Transverse colon (tissue), 4 donors: ENCODE measurements around the gene JAKMIP1. TPM values are rescaled to one million over a fixed set of nuclear protein-coding genes. Genes with fewer than 3 reads are reported as not detected.

Source experiments
- DNase-seq: peaks from one replicate; pipeline ENCODE4 v3.0.0-alpha.2; 2019
- H3K27ac ChIP-seq, 4 donors: fragments of 200-600 bp; sonication (generic); 2 replicates each; pipeline ENCODE4 v1.5.1; 2016 to 2018; ENCODE audit warnings: inconsistent platforms in 4 of 4
- H3K27me3 ChIP-seq: fragments of 200-600 bp; sonication (generic); 2 replicates; pipeline ENCODE4 v1.5.1; 2017; ENCODE audit warnings: inconsistent platforms
- H3K36me3 ChIP-seq, 4 donors: fragments of 200-600 bp; sonication (generic); 2 replicates each; pipeline ENCODE4 v1.5.1; 2017 to 2019; ENCODE audit warnings: inconsistent platforms in 4 of 4
- H3K4me1 ChIP-seq, 4 donors: fragments of 200-600 bp; sonication (generic); 2 replicates each; pipeline ENCODE4 v1.5.1; 2017 to 2020; ENCODE audit warnings: inconsistent platforms in 4 of 4
- H3K4me3 ChIP-seq, 4 donors: fragments of 200-600 bp; sonication (generic); 1 replicate in 1 of 4; 2 replicates in 3 of 4; pipeline versions ENCODE4 v1.5.1 to v1.6.1; 2017 to 2019; ENCODE audit warnings: inconsistent platforms in 4 of 4
- H3K9me3 ChIP-seq, 2 donors: fragments of 200-600 bp; sonication (generic); 2 replicates each; pipeline ENCODE4 v1.5.1; 2017 to 2019; ENCODE audit warnings: inconsistent platforms in 2 of 2
- EP300 ChIP-seq: sonication (generic); formaldehyde crosslinking; IDR thresholded peaks from one replicate; pipeline ENCODE4 v1.6.1; 2017; ENCODE audit warnings: antibody characterized with exemption, low read depth
- POLR2A ChIP-seq: fragments of 450-650 bp; IDR thresholded peaks from one replicate; pipeline ENCODE4 v1.6.1; 2016; ENCODE audit warnings: antibody characterized with exemption, mild to moderate bottlenecking, moderate library complexity
- POLR2AphosphoS5 ChIP-seq, 3 donors: sonication (generic); formaldehyde crosslinking; IDR thresholded peaks; one replicate each; pipeline ENCODE4 v1.6.1; 2016; ENCODE audit warnings: antibody characterized with exemption in 3 of 3
- WGBS, 2 donors: methylation state at CpG; one replicate each; pipeline ENCODE4 v1.1.5; 2018; ENCODE audit warnings: low coverage in 1 of 2; 5-methylcytosine and 5-hydroxymethylcytosine counted together
- in situ Hi-C, 4 donors: fragments of 200-750 bp; cut with MboI; loops; one replicate each; pipeline versions ENCODE4 v1.15.0 to v1.15.1; 2017; ENCODE audit warnings: low sequenced_read_pairs in 3 of 4, low pct_ligation_motif_present in 1 of 4, low pct_unique_long_range_greater_than_20kb in 1 of 4
- intact Hi-C: fragments of 100-400 bp; cut with DNase I; formaldehyde crosslinking; loops from one replicate; pipeline ENCODE4 v1.15.1; 2023; ENCODE audit warnings: low total_unique reads
- total RNA-seq, 4 donors: library from RNA; depleted of rRNA; stranded (reverse); fragments of >200 nt; gene quantifications; one replicate each; pipeline ENCODE4 v1.1.0, GENCODE V29; 2016
- TF ChIP-seq, protein P1 (sequence below), 5 experiments: fragments of 200-600 bp in 3 of 5; fragments of 450-650 bp in 2 of 5; sonication (generic) in 3 of 5; IDR thresholded peaks; 1 replicate in 2 of 5; 2 replicates in 3 of 5; pipeline ENCODE4 v1.5.1; 2016 to 2017; ENCODE audit warnings: antibody characterized with exemption in 5 of 5, inconsistent platforms in 3 of 5, mild to moderate bottlenecking in 2 of 5, moderate library complexity in 1 of 5

The JAKMIP1 gene
- total RNA-seq, 4 donors from 2014 or later, result 1.2 to 1.7 TPM; not detected in 2

GRCh38 chr4:6065166-6065565 is 135.2 kb downstream of the JAKMIP1 start:
- peaks cover 7% of the 10 kb centered on the region for H3K27me3 ChIP-seq
- no peak overlapping the region for H3K4me3 ChIP-seq
- no peak for TF ChIP-seq POLR2A
- TF ChIP-seq, protein P1, sequence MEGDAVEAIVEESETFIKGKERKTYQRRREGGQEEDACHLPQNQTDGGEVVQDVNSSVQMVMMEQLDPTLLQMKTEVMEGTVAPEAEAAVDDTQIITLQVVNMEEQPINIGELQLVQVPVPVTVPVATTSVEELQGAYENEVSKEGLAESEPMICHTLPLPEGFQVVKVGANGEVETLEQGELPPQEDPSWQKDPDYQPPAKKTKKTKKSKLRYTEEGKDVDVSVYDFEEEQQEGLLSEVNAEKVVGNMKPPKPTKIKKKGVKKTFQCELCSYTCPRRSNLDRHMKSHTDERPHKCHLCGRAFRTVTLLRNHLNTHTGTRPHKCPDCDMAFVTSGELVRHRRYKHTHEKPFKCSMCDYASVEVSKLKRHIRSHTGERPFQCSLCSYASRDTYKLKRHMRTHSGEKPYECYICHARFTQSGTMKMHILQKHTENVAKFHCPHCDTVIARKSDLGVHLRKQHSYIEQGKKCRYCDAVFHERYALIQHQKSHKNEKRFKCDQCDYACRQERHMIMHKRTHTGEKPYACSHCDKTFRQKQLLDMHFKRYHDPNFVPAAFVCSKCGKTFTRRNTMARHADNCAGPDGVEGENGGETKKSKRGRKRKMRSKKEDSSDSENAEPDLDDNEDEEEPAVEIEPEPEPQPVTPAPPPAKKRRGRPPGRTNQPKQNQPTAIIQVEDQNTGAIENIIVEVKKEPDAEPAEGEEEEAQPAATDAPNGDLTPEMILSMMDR (IDR thresholded peaks at IDR 0.05), result no peak
- no peak for TF ChIP-seq POLR2AphosphoS5 (IDR thresholded peaks at IDR 0.05)
- TF ChIP-seq EP300, result no peak
- no peaks in the 10 kb centered on the region for H3K36me3 ChIP-seq
- in situ Hi-C loops, result no loop called here
- intact Hi-C loops, result no loop called here
- WGBS, 2 donors, result 93% methylated on average over 5 of the region's 5 CpGs; no CpG with 5 or more reads in 1 of the 2 donors
- DNase-seq, result no peak
- H3K27ac ChIP-seq, result no peak overlapping the region
- H3K9me3 ChIP-seq, result peaks cover 0 to 11% of the 10 kb centered on the region in 2 donors
- H3K4me1 ChIP-seq, result no peaks in the 10 kb centered on the region

DNA sequence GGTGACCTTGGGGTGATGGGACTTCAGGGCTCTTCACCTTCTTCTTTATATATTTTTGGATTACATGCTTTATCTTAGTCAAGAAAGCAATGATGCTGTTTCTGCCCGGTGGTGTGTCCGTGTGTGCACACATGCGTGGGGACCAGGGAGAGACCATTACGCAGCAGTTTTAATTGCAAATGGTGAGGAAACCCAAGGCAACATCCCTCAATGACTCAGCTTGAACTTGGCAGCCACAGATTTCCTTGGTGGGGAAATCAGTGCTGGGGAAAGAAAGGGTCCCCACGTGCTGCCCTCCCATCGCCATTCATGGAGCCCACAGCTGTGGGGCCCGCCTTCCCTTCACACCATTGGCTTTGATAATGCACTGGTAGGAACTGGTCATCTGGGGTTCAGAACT is 136.0 kb downstream of the JAKMIP1 start:
- WGBS, 2 donors, result 89 to 93% methylated on average over 4 to 7 of the region's 7 CpGs
- in situ Hi-C loops, result no loop called here

GRCh38 chr4:6063684-6064083 is 136.7 kb downstream of the JAKMIP1 start:
- in situ Hi-C loops (no loop called here), intact Hi-C loops (no loop called here)
- H3K27ac ChIP-seq, result no peak overlapping the region
- no peaks in the 10 kb centered on the region for H3K4me1 ChIP-seq
- H3K36me3 ChIP-seq, result no peaks in the 10 kb centered on the region
- H3K4me3 ChIP-seq, result no peak overlapping the region
- H3K27me3 ChIP-seq, result peaks cover 3% of the 10 kb centered on the region
- no peak for TF ChIP-seq POLR2A
- no peak for TF ChIP-seq POLR2AphosphoS5 (IDR thresholded peaks at IDR 0.05)
- TF ChIP-seq EP300, result no peak
- TF ChIP-seq, protein P1 (IDR thresholded peaks at IDR 0.05), result no peak
- H3K9me3 ChIP-seq, result peaks cover 11 to 25% of the 10 kb centered on the region in 2 donors
- 85% methylated on average over 10 of the region's 10 CpGs; no CpG with 5 or more reads in 1 of the 2 donors for whole genome bisulfite sequencing, 2 donors
- DNase-seq, result no peak

More for the DNA sequence above, 136.0 kb downstream of the JAKMIP1 start:
- DNase-seq, result no peak
- peaks cover 3% of the 10 kb centered on the region for H3K27me3 ChIP-seq
- TF ChIP-seq POLR2AphosphoS5 (IDR thresholded peaks at IDR 0.05) (no peak), POLR2A (no peak), EP300 (no peak)
- TF ChIP-seq, protein P1 (IDR thresholded peaks at IDR 0.05), result no peak
- intact Hi-C loops, result no loop called here
- H3K4me3 ChIP-seq, result no peak overlapping the region
- H3K9me3 ChIP-seq, result peaks cover 4 to 18% of the 10 kb centered on the region in 2 donors
- no peak overlapping the region for H3K27ac ChIP-seq
- no peaks in the 10 kb centered on the region for H3K36me3 ChIP-seq
- H3K4me1 ChIP-seq, result no peaks in the 10 kb centered on the region

GRCh38 chr4:6062133-6062532 is 138.2 kb downstream of the JAKMIP1 start:
- no peak for TF ChIP-seq POLR2A
- no peak for TF ChIP-seq EP300
- TF ChIP-seq, protein P1 (IDR thresholded peaks at IDR 0.05), result no peak
- TF ChIP-seq POLR2AphosphoS5 (IDR thresholded peaks at IDR 0.05), result no peak
- Histone ChIP-seq H3K36me3 (no peaks in the 10 kb centered on the region), H3K9me3 (peaks cover 24 to 28% of the 10 kb centered on the region in 2 donors), H3K27ac (no peak overlapping the region), H3K27me3 (no peaks in the 10 kb centered on the region), H3K4me1 (no peaks in the 10 kb centered on the region), H3K4me3 (no peak overlapping the region)
- 93% methylated on average over 12 of the region's 12 CpGs; no CpG with 5 or more reads in 1 of the 2 donors for WGBS, 2 donors
- in situ Hi-C loops (no loop called here), intact Hi-C loops (no loop called here)
- no peak for DNase-seq
